Measurements from ENCODE around the gene PPP1R1B. TPM values are rescaled to one million over a fixed set of nuclear protein-coding genes. Genes with fewer than 3 reads are reported as not detected.
A peak's percentile ranks its signal among the peaks of the same experiment; 100 is the strongest.

The PPP1R1B gene
- total RNA-seq, 1 donor from 2014 or later: 9.3 TPM

DNA sequence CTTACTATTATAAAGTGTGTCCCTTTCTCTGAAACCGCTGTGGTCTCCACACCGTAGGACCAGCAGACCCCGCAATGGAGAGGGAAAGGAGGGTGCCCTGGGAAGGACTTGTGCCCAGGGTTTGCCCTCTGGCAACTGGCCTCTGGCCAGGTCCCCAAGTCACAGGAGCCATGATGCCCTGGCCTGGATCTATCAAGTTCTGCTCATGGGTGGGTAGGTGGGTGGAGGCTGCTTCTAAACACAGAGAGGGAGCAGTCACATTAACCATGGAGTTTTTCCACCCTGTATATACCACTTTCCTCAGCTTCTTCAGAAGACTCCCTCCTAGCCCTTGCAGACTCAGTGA, 9.7 kb upstream of the PPP1R1B start:
- DNase-seq (ENCODE audit: extremely low spot score in 2 of 2): no peak
- H3K4me3 ChIP-seq: peak overlapping the region; percentile 50 to 73

DNA sequence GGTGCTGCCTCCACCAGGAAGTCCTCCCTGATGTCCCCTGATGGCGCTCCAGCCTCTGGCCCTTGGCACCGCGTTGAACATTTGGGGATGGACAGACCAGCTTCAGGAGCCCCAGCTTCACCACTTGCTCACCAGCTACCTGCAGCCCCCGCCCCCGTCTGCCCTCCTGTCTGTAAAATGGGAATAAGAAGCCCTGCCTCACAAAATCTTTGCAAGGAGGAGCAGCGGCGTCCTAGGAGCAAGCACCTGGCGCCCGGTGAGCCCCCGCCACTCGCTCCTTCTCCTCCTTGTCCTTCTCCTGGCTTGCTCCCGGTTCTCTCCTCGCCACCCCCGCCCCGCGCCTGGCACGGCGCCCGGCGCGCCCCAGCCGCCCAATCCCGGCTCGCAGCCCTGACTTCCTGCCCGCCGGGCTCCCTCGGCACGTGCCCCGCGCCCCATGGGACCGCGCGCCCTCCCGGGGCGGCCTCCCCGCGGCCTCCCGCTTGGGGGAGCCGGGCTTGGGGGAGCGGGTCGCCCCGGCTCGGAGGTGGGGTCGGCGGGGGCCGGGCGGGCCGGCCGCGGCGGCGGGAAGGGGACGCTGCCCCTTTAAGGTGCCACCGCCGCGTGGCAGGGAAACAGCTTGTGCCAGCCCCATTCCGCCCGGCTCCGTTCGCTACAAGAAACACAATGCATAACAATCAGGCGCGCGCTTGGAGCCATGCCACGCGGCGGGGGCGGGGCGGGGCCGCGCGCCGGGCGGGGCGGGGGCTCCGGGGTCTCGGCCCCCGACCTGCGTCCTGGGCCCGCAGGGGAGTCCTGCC, 9.1 kb upstream of the PPP1R1B start:
- no peaks in the 10 kb centered on the region for H3K27me3 ChIP-seq
- no peak for DNase-seq (ENCODE audit: extremely low spot score in 2 of 2)

More for the DNA sequence above, 9.7 kb upstream of the PPP1R1B start:
- Histone ChIP-seq H3K9me3 (no peaks in the 10 kb centered on the region), H3K27me3 (no peaks in the 10 kb centered on the region), H3K27ac (no peak overlapping the region), H3K4me1 (peaks cover 14% of the 10 kb centered on the region), H3K36me3 (no peaks in the 10 kb centered on the region)
- intact Hi-C loops (cut with DNase I): no loop called here
- TF ChIP-seq POLR2A (IDR thresholded peaks at IDR 0.05): no peak
- no peak for TF ChIP-seq POLR2AphosphoS5 (IDR thresholded peaks at IDR 0.05; ENCODE audit: insufficient read depth in 1 of 2, low read depth in 1 of 2)
- TF ChIP-seq, protein P1, sequence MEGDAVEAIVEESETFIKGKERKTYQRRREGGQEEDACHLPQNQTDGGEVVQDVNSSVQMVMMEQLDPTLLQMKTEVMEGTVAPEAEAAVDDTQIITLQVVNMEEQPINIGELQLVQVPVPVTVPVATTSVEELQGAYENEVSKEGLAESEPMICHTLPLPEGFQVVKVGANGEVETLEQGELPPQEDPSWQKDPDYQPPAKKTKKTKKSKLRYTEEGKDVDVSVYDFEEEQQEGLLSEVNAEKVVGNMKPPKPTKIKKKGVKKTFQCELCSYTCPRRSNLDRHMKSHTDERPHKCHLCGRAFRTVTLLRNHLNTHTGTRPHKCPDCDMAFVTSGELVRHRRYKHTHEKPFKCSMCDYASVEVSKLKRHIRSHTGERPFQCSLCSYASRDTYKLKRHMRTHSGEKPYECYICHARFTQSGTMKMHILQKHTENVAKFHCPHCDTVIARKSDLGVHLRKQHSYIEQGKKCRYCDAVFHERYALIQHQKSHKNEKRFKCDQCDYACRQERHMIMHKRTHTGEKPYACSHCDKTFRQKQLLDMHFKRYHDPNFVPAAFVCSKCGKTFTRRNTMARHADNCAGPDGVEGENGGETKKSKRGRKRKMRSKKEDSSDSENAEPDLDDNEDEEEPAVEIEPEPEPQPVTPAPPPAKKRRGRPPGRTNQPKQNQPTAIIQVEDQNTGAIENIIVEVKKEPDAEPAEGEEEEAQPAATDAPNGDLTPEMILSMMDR (IDR thresholded peaks at IDR 0.05): no peak

DNA sequence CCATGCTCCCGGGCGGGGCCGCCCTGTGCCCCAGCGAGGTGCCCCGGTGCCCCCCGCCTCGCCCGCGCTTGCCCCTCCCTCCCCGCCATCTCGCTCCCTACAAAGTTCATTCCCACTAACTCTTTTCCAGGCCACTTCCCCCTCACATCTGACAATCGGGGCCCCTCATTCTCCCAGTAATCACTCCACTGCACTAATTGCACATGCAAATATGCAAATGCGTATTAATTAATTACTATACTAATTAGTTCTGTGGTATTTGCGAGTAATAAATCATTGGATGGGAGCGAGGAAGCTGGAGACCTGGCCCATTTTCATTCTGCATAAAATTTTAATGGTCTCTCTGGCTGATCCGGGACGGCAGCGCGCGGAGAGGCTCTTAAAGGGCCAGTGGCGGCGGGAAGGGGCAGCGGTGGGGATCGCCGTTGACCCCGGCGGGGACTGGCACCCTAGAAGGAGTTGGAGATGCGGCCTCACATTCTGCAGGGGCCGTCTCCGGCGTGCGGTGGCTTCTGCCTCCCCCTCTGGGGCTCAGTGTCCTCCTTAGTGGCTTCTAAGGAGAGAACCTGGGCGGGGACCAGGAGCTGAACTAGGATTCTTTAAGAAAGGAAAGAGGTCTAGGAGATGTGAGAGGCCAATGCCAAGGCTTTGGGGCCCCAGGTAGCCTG, 8.4 kb upstream of the PPP1R1B start:
- intact Hi-C loops (cut with DNase I): no loop called here
- H3K36me3 ChIP-seq: no peaks in the 10 kb centered on the region
- H3K4me1 ChIP-seq: peaks cover 14% of the 10 kb centered on the region
- H3K27ac ChIP-seq: no peak overlapping the region
- H3K4me3 ChIP-seq: peak overlapping the region; percentile 50 to 73
- H3K9me3 ChIP-seq: no peaks in the 10 kb centered on the region
- DNase-seq (ENCODE audit: extremely low spot score in 2 of 2): no peak
- TF ChIP-seq POLR2AphosphoS5 (IDR thresholded peaks at IDR 0.05; ENCODE audit: insufficient read depth in 1 of 2, low read depth in 1 of 2) (no peak), POLR2A (IDR thresholded peaks at IDR 0.05) (no peak)
- TF ChIP-seq, protein P1 (IDR thresholded peaks at IDR 0.05): no peak
- no peaks in the 10 kb centered on the region for H3K27me3 ChIP-seq

More for the DNA sequence above, 9.1 kb upstream of the PPP1R1B start:
- Histone ChIP-seq H3K4me1 (peaks cover 14% of the 10 kb centered on the region), H3K4me3 (peak overlapping the region; percentile 50 to 73), H3K9me3 (no peaks in the 10 kb centered on the region), H3K27ac (no peak overlapping the region), H3K36me3 (no peaks in the 10 kb centered on the region)
- TF ChIP-seq POLR2AphosphoS5 (IDR thresholded peaks at IDR 0.05; ENCODE audit: insufficient read depth in 1 of 2, low read depth in 1 of 2): no peak
- intact Hi-C loops (cut with DNase I): no loop called here

DNA sequence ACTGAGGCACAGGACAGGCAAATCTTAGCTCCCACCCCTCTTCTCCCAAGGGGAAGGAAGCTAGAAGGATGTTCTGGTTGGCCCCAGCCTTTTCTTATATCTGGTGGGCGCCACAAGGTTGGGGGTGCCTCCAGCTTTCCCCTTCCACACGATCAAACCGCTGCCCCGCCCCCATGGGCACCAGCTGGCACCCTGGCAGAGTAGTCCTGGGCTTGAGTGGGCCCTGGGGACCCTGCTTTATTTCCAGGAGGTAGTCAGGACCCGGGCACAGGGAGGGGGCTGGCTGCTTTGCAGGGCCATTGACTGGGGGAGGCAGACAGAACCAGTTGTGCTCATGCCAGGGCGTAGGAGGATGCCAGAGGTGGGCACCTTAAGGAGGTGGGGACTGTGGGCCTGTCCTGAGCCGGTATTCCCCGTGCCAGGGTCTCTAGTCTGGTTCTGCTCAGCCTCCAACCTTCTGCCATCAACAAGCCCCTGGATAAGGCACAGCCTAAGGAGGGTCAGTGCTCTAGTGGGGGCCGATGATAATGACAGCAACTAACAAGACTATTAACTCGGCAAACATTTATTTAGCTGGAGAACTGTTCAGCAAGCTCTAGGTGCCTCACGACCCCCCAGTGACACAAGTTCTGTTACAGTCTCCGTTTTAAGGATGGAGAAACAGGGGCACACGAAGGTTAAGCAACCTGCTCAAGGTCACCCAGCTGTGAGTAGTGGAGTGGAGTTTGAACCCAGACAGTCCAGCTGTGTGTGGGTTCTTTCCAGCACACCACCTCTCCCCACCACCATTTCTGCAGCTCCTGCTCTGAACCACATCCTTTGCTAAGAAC, 7.6 kb upstream of the PPP1R1B start:
- intact Hi-C loops (cut with DNase I): no loop called here
- Histone ChIP-seq H3K4me3 (no peak overlapping the region), H3K27ac (no peak overlapping the region), H3K9me3 (no peaks in the 10 kb centered on the region), H3K27me3 (no peaks in the 10 kb centered on the region), H3K4me1 (peaks cover 14% of the 10 kb centered on the region), H3K36me3 (no peaks in the 10 kb centered on the region)
- TF ChIP-seq, protein P1 (IDR thresholded peaks at IDR 0.05): no peak
- TF ChIP-seq POLR2A (IDR thresholded peaks at IDR 0.05) (no peak), POLR2AphosphoS5 (IDR thresholded peaks at IDR 0.05; ENCODE audit: insufficient read depth in 1 of 2, low read depth in 1 of 2) (no peak)
- DNase-seq (ENCODE audit: extremely low spot score in 2 of 2): no peak

DNA sequence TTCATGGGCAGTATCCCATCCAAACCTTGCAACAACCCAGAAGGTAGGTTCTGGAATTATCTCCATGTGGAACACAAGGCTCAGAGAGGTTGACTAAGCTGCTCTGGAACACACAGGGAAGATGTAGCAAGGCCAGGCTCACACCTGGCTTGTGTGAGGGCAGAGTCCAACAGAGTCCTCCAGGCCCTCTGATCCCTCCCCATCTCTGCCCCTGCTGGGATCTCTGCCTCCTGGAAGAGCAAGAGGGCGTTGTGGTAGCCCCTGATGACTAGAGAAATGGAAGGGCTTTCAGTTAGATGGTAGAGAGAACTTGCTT, 7.0 kb upstream of the PPP1R1B start:
- no peak overlapping the region for H3K4me3 ChIP-seq
- H3K9me3 ChIP-seq: no peaks in the 10 kb centered on the region
- H3K27ac ChIP-seq: no peak overlapping the region
- H3K4me1 ChIP-seq: peaks cover 14% of the 10 kb centered on the region
- H3K27me3 ChIP-seq: no peaks in the 10 kb centered on the region
- intact Hi-C loops (cut with DNase I): loop anchor here (5.0 kb wide), 1 partner anchor 133 kb away; no protein-coding TSS in a partner anchor
- DNase-seq (ENCODE audit: extremely low spot score in 2 of 2): no peak
- TF ChIP-seq POLR2AphosphoS5 (IDR thresholded peaks at IDR 0.05; ENCODE audit: insufficient read depth in 1 of 2, low read depth in 1 of 2) (no peak), POLR2A (IDR thresholded peaks at IDR 0.05) (no peak)
- TF ChIP-seq, protein P1 (IDR thresholded peaks at IDR 0.05): no peak
- H3K36me3 ChIP-seq: no peaks in the 10 kb centered on the region

All from vagina (tissue), 2 donors.